ENCODE results near the gene ASB11.

ASB11 gene

DNA sequence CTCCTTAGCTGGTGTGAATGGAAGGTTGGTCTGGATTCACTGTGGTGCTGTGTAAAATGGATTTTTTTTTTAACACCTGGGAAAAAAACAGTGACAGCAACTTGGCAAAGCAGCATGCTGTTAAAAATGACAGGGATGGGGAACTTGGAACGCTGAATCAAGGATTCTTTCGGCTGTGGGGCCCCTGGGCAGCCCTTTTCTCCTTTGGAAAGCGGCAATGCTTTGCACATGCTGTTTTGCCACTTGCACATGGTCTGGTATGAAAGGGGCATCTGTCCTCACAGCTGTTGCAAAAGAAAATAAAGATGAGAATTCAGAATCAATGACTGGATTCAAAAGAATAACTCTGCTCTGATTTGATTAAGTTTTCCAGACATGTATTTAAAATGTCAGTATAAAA, 30.5 kb upstream of the ASB11 start:
- no peaks in the 10 kb centered on the region for H3K79me2 ChIP-seq (ENCODE audit: control insufficient read depth, low read length)
- no peak overlapping the region for H3K4me2 ChIP-seq (ENCODE audit: low read length)
- H3K36me3 ChIP-seq (ENCODE audit: control insufficient read depth, low read length) = no peaks in the 10 kb centered on the region
- H3K4me3 ChIP-seq (ENCODE audit: low read length) = no peak overlapping the region
- no peaks in the 10 kb centered on the region for H3F3A ChIP-seq (ENCODE audit: control insufficient read depth, insufficient read depth)
- H3K9me3 ChIP-seq (ENCODE audit: control insufficient read depth, insufficient read depth, low read length) = no peaks in the 10 kb centered on the region
- H3K27me3 ChIP-seq (ENCODE audit: control insufficient read depth, low read length) = no peaks in the 10 kb centered on the region; the same call in 1 of the 2 replicates
- no peak overlapping the region for H3K27ac ChIP-seq (ENCODE audit: low read depth, low read length)
- no peaks in the 10 kb centered on the region for H4K20me1 ChIP-seq (ENCODE audit: control insufficient read depth, insufficient read depth, low read depth, low read length)
- no peaks in the 10 kb centered on the region for H3K4me1 ChIP-seq (ENCODE audit: control insufficient read depth, low read length)
- TF ChIP-seq EZH2phosphoT487 (IDR thresholded peaks at IDR 0.05; ENCODE audit: borderline replicate concordance, low read length) = no peak
- no peak for TF ChIP-seq CTCF (IDR thresholded peaks at IDR 0.05; ENCODE audit: low read depth, low read length, poor library complexity, severe bottlenecking)
- H3K9me2 ChIP-seq (replicated peaks; ENCODE audit: control insufficient read depth, low read length) = no peaks in the 10 kb centered on the region

DNA sequence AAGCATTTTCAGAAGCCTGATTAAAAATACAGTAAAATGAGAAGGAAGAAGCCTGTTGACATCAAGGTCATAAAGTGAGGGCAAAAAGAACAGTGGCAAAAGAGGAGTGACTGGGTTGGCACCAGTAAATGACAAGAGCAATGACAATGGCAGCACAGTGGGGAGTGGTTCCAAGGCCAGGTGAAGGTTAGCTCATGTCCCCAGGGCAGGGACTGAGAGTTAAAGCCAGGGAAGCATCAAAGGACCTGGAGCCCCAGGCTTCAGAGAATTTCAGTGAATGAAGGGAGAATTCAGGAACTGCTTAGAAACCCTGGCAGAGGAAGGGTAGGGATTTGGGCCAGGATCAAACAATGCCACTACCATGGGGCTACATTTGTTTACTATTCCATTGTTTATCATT, 28.7 kb upstream of the ASB11 start:
- Histone ChIP-seq H4K20me1 (ENCODE audit: control insufficient read depth, insufficient read depth, low read depth, low read length) (no peaks in the 10 kb centered on the region), H3K36me3 (ENCODE audit: control insufficient read depth, low read length) (no peaks in the 10 kb centered on the region), H3K4me1 (ENCODE audit: control insufficient read depth, low read length) (no peaks in the 10 kb centered on the region), H3K4me2 (ENCODE audit: low read length) (no peak overlapping the region), H3F3A (ENCODE audit: control insufficient read depth, insufficient read depth) (no peaks in the 10 kb centered on the region), H3K4me3 (ENCODE audit: low read length) (no peak overlapping the region), H3K9me2 (replicated peaks; ENCODE audit: control insufficient read depth, low read length) (no peaks in the 10 kb centered on the region), H3K9me3 (ENCODE audit: control insufficient read depth, insufficient read depth, low read length) (no peaks in the 10 kb centered on the region), H3K27ac (ENCODE audit: low read depth, low read length) (no peak overlapping the region), H3K27me3 (ENCODE audit: control insufficient read depth, low read length) (no peaks in the 10 kb centered on the region; the same call in 1 of the 2 replicates), H3K79me2 (ENCODE audit: control insufficient read depth, low read length) (no peaks in the 10 kb centered on the region)
- TF ChIP-seq EZH2phosphoT487 (IDR thresholded peaks at IDR 0.05; ENCODE audit: borderline replicate concordance, low read length) (no peak), CTCF (IDR thresholded peaks at IDR 0.05; ENCODE audit: low read depth, low read length, poor library complexity, severe bottlenecking) (no peak)

DNA sequence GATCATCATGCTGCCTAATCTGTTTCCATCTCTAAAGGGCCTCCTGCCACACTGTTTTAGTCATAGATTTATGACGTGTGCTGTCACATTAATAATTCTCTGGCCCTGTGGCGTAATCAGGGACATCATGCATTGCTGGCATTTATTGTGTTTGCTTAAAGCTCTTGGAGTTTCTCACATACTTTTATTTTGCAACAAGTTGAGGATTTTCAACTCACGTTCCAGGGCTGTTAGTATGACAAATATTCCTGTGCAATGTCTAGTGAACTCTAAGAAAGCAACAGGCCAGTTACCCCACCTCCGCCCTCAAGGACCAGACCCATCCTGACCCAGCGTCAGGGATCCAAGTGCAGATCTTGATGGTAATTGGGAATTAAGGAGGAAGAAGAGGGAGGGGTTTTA, 27.6 kb upstream of the ASB11 start:
- no peaks in the 10 kb centered on the region for H3K79me2 ChIP-seq (ENCODE audit: control insufficient read depth, low read length)
- H4K20me1 ChIP-seq (ENCODE audit: control insufficient read depth, insufficient read depth, low read depth, low read length) = no peaks in the 10 kb centered on the region
- no peaks in the 10 kb centered on the region for H3K9me3 ChIP-seq (ENCODE audit: control insufficient read depth, insufficient read depth, low read length)
- H3K36me3 ChIP-seq (ENCODE audit: control insufficient read depth, low read length) = no peaks in the 10 kb centered on the region
- no peak overlapping the region for H3K4me2 ChIP-seq (ENCODE audit: low read length)
- no peak overlapping the region for H3K4me3 ChIP-seq (ENCODE audit: low read length)
- H3K4me1 ChIP-seq (ENCODE audit: control insufficient read depth, low read length) = no peaks in the 10 kb centered on the region
- TF ChIP-seq CTCF (IDR thresholded peaks at IDR 0.05; ENCODE audit: low read depth, low read length, poor library complexity, severe bottlenecking) (no peak), EZH2phosphoT487 (IDR thresholded peaks at IDR 0.05; ENCODE audit: borderline replicate concordance, low read length) (no peak)
- H3K27ac ChIP-seq (ENCODE audit: low read depth, low read length) = no peak overlapping the region
- no peaks in the 10 kb centered on the region for H3F3A ChIP-seq (ENCODE audit: control insufficient read depth, insufficient read depth)
- H3K9me2 ChIP-seq (replicated peaks; ENCODE audit: control insufficient read depth, low read length) = no peaks in the 10 kb centered on the region
- H3K27me3 ChIP-seq (ENCODE audit: control insufficient read depth, low read length) = no peaks in the 10 kb centered on the region; the same call in 1 of the 2 replicates

DNA sequence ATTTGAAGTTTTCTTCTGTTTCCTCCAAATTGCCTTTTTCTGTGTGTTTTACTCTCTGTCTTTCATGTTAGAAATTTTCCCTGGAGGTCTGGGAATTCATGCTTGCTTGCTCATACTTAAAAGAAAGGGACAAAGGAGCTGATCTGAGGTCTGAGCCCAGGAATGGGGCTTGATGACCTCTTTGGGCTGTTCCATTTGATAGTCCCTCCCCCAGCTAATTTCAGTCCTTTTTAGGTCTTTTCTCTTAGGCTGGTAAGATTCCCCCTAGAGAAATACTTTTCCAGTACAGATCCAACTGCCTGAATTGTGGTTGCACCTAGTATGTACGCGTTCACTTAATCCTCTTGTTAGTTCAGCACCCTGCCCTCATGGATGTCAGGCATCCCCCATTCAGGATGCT, 25.4 kb upstream of the ASB11 start:
- peaks cover 8% of the 10 kb centered on the region for H3K4me1 ChIP-seq (ENCODE audit: control insufficient read depth, low read length)
- H3K9me2 ChIP-seq (replicated peaks; ENCODE audit: control insufficient read depth, low read length) = no peaks in the 10 kb centered on the region
- no peaks in the 10 kb centered on the region; the same call in 1 of the 2 replicates for H3K27me3 ChIP-seq (ENCODE audit: control insufficient read depth, low read length)
- no peaks in the 10 kb centered on the region for H3K36me3 ChIP-seq (ENCODE audit: control insufficient read depth, low read length)
- H3K79me2 ChIP-seq (ENCODE audit: control insufficient read depth, low read length) = no peaks in the 10 kb centered on the region
- H3K4me3 ChIP-seq (ENCODE audit: low read length) = no peak overlapping the region
- no peaks in the 10 kb centered on the region for H4K20me1 ChIP-seq (ENCODE audit: control insufficient read depth, insufficient read depth, low read depth, low read length)
- no peak overlapping the region for H3K27ac ChIP-seq (ENCODE audit: low read depth, low read length)
- no peak overlapping the region for H3K4me2 ChIP-seq (ENCODE audit: low read length)
- TF ChIP-seq CTCF (IDR thresholded peaks at IDR 0.05; ENCODE audit: low read depth, low read length, poor library complexity, severe bottlenecking) (no peak), EZH2phosphoT487 (IDR thresholded peaks at IDR 0.05; ENCODE audit: borderline replicate concordance, low read length) (no peak)
- no peaks in the 10 kb centered on the region for H3K9me3 ChIP-seq (ENCODE audit: control insufficient read depth, insufficient read depth, low read length)
- no peaks in the 10 kb centered on the region for H3F3A ChIP-seq (ENCODE audit: control insufficient read depth, insufficient read depth)
